Body of pancreas (tissue), 4 donors: ENCODE results near the gene LFNG.

Experiments
- POLR2A ChIP-seq, 3 donors: fragments of 450-650 bp; IDR thresholded peaks; one replicate each; pipeline ENCODE4 v1.6.1; 2016; ENCODE audit warnings: antibody characterized with exemption in 3 of 3, mild to moderate bottlenecking in 2 of 3
- TF ChIP-seq, protein P1 (sequence below), 7 experiments: fragments of 450-650 bp in 4 of 7; fragments of 200-600 bp in 3 of 7; sonication (generic) in 3 of 7; IDR thresholded peaks; one replicate each; pipeline ENCODE4 v1.5.1; 2016 to 2019; ENCODE audit warnings: antibody characterized with exemption in 7 of 7

DNA sequence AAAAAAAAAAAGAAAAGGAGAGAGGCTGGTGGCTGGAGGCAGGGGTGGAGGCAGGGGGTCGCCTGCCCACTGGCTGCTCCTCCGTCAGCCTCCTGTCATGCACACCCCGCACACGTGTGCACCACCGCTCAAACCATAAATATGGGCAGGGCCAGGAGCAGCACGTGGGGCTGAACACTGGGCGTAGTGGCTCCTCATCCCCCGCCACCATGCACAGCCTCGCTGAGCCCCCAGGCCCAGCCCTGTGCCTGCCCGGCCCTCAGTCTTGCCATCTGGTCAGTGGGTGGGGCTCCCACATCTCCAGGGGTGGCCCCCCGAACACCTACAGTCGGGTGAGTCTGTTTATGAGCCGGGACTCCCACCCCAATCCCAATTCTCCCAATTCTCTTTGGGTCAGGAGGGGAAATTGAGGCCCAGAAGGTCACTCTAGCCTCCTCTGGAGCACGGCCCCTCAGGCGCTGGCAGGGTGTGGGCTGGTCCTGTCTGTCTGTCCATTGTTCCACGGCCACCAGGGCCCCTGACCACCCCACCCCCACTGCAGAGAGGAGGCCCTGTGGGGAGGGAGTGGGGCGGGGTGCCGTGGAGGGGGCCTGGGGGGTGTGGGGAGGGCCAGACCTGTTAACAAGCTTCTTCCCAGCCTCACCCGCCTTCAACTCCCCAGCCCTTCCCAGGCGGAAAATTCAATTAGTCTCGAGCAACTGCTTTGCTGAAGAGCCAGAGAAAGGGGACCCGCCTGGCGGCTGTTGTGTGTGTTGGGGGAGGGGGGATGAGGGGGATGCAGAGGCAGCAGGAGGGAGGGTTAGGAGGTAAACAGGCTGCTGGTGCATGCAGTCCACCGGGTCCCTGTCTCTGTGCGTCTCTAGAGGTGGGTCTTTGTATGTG is 23.9 kb upstream of the LFNG start:
- TF ChIP-seq, protein P1, sequence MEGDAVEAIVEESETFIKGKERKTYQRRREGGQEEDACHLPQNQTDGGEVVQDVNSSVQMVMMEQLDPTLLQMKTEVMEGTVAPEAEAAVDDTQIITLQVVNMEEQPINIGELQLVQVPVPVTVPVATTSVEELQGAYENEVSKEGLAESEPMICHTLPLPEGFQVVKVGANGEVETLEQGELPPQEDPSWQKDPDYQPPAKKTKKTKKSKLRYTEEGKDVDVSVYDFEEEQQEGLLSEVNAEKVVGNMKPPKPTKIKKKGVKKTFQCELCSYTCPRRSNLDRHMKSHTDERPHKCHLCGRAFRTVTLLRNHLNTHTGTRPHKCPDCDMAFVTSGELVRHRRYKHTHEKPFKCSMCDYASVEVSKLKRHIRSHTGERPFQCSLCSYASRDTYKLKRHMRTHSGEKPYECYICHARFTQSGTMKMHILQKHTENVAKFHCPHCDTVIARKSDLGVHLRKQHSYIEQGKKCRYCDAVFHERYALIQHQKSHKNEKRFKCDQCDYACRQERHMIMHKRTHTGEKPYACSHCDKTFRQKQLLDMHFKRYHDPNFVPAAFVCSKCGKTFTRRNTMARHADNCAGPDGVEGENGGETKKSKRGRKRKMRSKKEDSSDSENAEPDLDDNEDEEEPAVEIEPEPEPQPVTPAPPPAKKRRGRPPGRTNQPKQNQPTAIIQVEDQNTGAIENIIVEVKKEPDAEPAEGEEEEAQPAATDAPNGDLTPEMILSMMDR (IDR thresholded peaks at IDR 0.05): no peak
- no peak for TF ChIP-seq POLR2A (IDR thresholded peaks at IDR 0.05)
